Mucosa of rectum (tissue), 2 donors: ENCODE data around the gene NRP2.

Experiments used
- H3K27ac ChIP-seq, 2 donors: one replicate each; pipeline ENCODE4 v1.7.0; 2013; ENCODE audit warnings: inconsistent platforms in 2 of 2, low read depth in 2 of 2, low read length in 2 of 2
- H3K27me3 ChIP-seq, 2 donors: one replicate each; pipeline ENCODE4 v1.7.0; 2013; ENCODE audit warnings: low read length in 2 of 2; ENCODE audit not compliant: control insufficient read depth in 2 of 2, insufficient read depth in 2 of 2
- H3K36me3 ChIP-seq, 2 donors: one replicate each; pipeline ENCODE4 v1.7.0; 2013; ENCODE audit warnings: low read length in 2 of 2; ENCODE audit not compliant: control insufficient read depth in 2 of 2, insufficient read depth in 2 of 2
- H3K4me1 ChIP-seq, 2 donors: one replicate each; pipeline ENCODE4 v1.7.0; 2013; ENCODE audit warnings: low read length in 2 of 2, mild to moderate bottlenecking in 1 of 2; ENCODE audit not compliant: control insufficient read depth in 2 of 2, insufficient read depth in 2 of 2
- H3K4me3 ChIP-seq, 2 donors: one replicate each; pipeline ENCODE4 v1.7.0; 2013; ENCODE audit warnings: low read length in 2 of 2
- H3K9ac ChIP-seq, 2 donors: one replicate each; pipeline ENCODE4 v1.7.0; 2013; ENCODE audit warnings: low read length in 2 of 2, low read depth in 1 of 2, mild to moderate bottlenecking in 1 of 2
- H3K9me3 ChIP-seq, 2 donors: one replicate each; pipeline ENCODE4 v1.7.0; 2013; ENCODE audit warnings: low read length in 2 of 2; ENCODE audit not compliant: control insufficient read depth in 2 of 2
- donor health status: healthy.
- donor health status: Normal muscosa, but diverticular disease.

Gene NRP2

GRCh38 chr2:205686056-205686782 is 3.9 kb downstream of the NRP2 start:
- H3K36me3 ChIP-seq = no peaks in the 10 kb centered on the region
- H3K27ac ChIP-seq = peak overlapping the region in 1 of 2 donors; percentile 78
- peaks cover 8 to 17% of the 10 kb centered on the region in 2 donors for H3K4me1 ChIP-seq
- H3K9me3 ChIP-seq = no peaks in the 10 kb centered on the region
- H3K27me3 ChIP-seq = peaks cover 29 to 45% of the 10 kb centered on the region in 2 donors
- H3K4me3 ChIP-seq = peak overlapping the region; percentile 47 to 77
- H3K9ac ChIP-seq = peak overlapping the region; percentile 6 to 50

DNA sequence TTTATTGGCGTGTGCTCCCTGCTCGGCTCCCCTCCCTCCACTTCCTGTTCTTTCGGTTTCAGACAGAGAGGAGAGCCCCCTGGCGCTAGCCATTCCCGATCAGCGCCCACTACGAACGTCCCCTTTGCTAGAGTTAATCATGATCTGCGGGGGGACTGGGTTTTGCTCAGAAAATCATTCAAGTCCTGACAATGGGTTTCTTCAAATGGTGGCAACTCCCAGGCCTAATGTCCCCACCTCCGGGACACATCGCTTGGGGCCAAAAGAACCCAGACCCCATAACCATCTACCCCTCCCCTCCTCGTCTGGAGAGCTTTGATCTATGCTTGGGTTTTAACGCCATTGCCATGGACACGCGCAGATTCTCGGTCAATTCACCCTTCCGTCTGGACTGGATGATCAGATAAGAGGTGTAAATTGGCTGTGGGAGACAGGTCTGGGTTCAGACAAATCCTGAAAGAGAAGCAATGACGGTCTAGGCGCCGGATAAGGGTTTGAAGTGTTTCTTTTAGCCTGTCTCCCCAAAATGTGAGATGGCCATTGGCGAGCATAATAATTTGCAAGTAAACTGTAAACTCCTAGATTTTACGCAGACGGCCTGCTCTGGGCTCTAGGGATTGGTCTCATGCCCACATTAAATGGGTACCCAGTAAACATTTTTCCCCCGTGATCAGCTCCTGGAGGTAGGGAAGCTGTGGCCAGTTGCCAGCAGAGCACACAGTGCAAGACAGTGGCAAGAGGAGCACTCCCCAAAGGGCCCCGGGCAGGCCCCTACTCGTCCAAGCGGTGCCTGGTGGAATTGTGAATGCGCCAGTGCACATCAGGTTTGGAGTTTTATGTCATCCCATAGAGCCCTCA is 4.7 kb downstream of the NRP2 start:
- Histone ChIP-seq H3K9ac (peak overlapping the region; percentile 6 to 50), H3K4me1 (peaks cover 5 to 15% of the 10 kb centered on the region in 2 donors), H3K27ac (peak overlapping the region in 1 of 2 donors; percentile 32), H3K4me3 (peak overlapping the region; percentile 47 to 77), H3K27me3 (peaks cover 23 to 40% of the 10 kb centered on the region in 2 donors), H3K36me3 (no peaks in the 10 kb centered on the region), H3K9me3 (no peaks in the 10 kb centered on the region)

GRCh38 chr2:205687641-205687956 is 5.3 kb downstream of the NRP2 start:
- Histone ChIP-seq H3K27ac (no peak overlapping the region), H3K9me3 (no peaks in the 10 kb centered on the region), H3K4me3 (no peak overlapping the region), H3K4me1 (peaks cover 5 to 13% of the 10 kb centered on the region in 2 donors), H3K27me3 (peaks cover 22 to 38% of the 10 kb centered on the region in 2 donors), H3K9ac (no peak overlapping the region), H3K36me3 (no peaks in the 10 kb centered on the region)

- peaks cover 13 to 29% of the 10 kb centered on the region in 2 donors for H3K27me3 ChIP-seq
- H3K4me3 ChIP-seq = no peak overlapping the region
- H3K36me3 ChIP-seq = no peaks in the 10 kb centered on the region
- peaks cover 5 to 12% of the 10 kb centered on the region in 2 donors for H3K4me1 ChIP-seq
- no peaks in the 10 kb centered on the region for H3K9me3 ChIP-seq
- no peak overlapping the region for H3K9ac ChIP-seq
- H3K27ac ChIP-seq = no peak overlapping the region
Observed at GRCh38 chr2:205688417-205689200, 6.3 kb downstream of the NRP2 start.

DNA sequence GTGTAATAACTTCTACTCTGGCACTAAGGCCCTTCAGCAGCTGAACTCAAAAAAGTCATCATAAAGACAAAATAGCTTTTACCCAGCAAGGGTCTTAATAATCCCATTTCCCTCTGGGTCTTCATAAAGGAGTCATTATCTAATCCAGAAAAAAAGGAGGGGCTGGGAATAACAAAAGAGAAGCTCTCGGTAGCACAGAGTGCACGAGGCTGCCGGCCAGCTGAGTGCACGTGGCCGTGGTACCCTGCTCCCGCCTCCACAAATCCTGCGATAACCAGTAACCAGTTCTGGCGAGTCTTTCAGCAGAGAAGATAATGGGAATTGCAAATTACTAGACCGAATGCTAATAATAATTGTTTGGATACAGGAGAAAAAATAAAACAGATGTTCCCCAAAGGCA is 7.5 kb downstream of the NRP2 start:
- Histone ChIP-seq H3K4me3 (no peak overlapping the region), H3K27ac (no peak overlapping the region), H3K36me3 (no peaks in the 10 kb centered on the region), H3K27me3 (peaks cover 6 to 24% of the 10 kb centered on the region in 2 donors), H3K9me3 (no peaks in the 10 kb centered on the region), H3K9ac (no peak overlapping the region), H3K4me1 (peaks cover 3 to 12% of the 10 kb centered on the region in 2 donors)

DNA sequence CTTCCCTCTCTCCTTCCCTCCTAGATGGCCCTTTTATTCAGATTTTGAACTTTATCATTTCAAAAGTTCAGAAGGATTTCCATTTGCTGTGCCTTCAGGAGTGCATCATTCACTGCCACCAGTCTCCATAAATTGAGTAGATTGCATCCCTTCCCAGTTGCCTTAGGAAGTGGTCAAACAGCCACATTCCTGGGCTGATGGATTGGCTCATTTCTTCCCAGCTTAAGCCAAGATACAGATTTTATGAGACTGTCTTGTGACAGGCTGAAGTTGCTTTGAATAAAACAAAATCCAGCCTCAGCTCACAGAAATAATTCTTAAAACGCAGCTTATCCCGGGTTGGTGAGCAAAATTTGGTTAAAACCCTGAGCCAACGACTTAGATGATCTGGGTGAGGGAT is 9.8 kb downstream of the NRP2 start:
- no peaks in the 10 kb centered on the region for H3K36me3 ChIP-seq
- no peak overlapping the region for H3K4me3 ChIP-seq
- H3K9ac ChIP-seq = no peak overlapping the region
- no peaks in the 10 kb centered on the region for H3K9me3 ChIP-seq
- no peaks in the 10 kb centered on the region for H3K4me1 ChIP-seq
- peak overlapping the region in 1 of 2 donors; percentile 39 for H3K27ac ChIP-seq
- H3K27me3 ChIP-seq = peaks cover 2 to 6% of the 10 kb centered on the region in 2 donors

- no peak overlapping the region for H3K27ac ChIP-seq
- no peaks in the 10 kb centered on the region for H3K27me3 ChIP-seq
- H3K4me3 ChIP-seq = no peak overlapping the region
- H3K9ac ChIP-seq = no peak overlapping the region
- no peaks in the 10 kb centered on the region for H3K4me1 ChIP-seq
- H3K36me3 ChIP-seq = no peaks in the 10 kb centered on the region
- no peaks in the 10 kb centered on the region for H3K9me3 ChIP-seq
Observed at GRCh38 chr2:205694256-205694655, 12.0 kb downstream of the NRP2 start.

- H3K4me3 ChIP-seq = no peak overlapping the region
- H3K9ac ChIP-seq = no peak overlapping the region
- no peaks in the 10 kb centered on the region for H3K36me3 ChIP-seq
Observed at GRCh38 chr2:205695460-205695991, 13.2 kb downstream of the NRP2 start.

GRCh38 chr2:205696331-205696926 is 14.1 kb downstream of the NRP2 start:
- no peaks in the 10 kb centered on the region for H3K9me3 ChIP-seq
- no peak overlapping the region for H3K4me3 ChIP-seq
- H3K27me3 ChIP-seq = no peaks in the 10 kb centered on the region
- peaks cover 0 to 2% of the 10 kb centered on the region in 2 donors for H3K4me1 ChIP-seq
- no peak overlapping the region for H3K27ac ChIP-seq
- no peak overlapping the region for H3K9ac ChIP-seq
- H3K36me3 ChIP-seq = no peaks in the 10 kb centered on the region

More at GRCh38 chr2:205695460-205695991, 13.2 kb downstream of the NRP2 start:
- Histone ChIP-seq H3K27me3 (no peaks in the 10 kb centered on the region), H3K9me3 (no peaks in the 10 kb centered on the region), H3K27ac (no peak overlapping the region), H3K4me1 (peaks cover 0 to 2% of the 10 kb centered on the region in 2 donors)
